HepG2 (cell line): Measurements from ENCODE around the gene PIK3R5. TPM values are rescaled to one million over a fixed set of nuclear protein-coding genes. Genes with fewer than 3 reads are reported as not detected.

Experiments used
- CEBPB ChIP-seq: IDR thresholded peaks from 2 replicates; pipeline ENCODE4 v1.6.1; 2011; ENCODE audit warnings: low read depth, low read length, improper control_type of control experiment, borderline replicate concordance
- CEBPG ChIP-seq: IDR thresholded peaks from 2 replicates; pipeline ENCODE4 v1.6.1; 2016
- FOXA3 ChIP-seq: IDR thresholded peaks from 2 replicates; pipeline ENCODE4 v1.6.1; 2016; ENCODE audit warnings: missing genetic modification reagents, missing compliant biosample characterization
- HHEX ChIP-seq: IDR thresholded peaks from 2 replicates; pipeline ENCODE4 v1.6.1; 2016; ENCODE audit warnings: control low read depth
- HIC2 ChIP-seq: sonication (generic); formaldehyde crosslinking; IDR thresholded peaks from 2 replicates; pipeline ENCODE4 v1.9.0; 2022; ENCODE audit warnings: low read depth, missing genetic modification reagents
- ISX ChIP-seq: sonication (generic); formaldehyde crosslinking; conservative IDR thresholded peaks from 2 replicates; pipeline ENCODE4 v1.5.0; 2020; ENCODE audit warnings: missing genetic modification reagents
- MED1 ChIP-seq: sonication (generic); formaldehyde crosslinking; IDR thresholded peaks from 2 replicates; pipeline ENCODE4 v1.4.0; 2020; ENCODE audit warnings: missing genetic modification reagents
- STAG1 ChIP-seq: sonication (generic); formaldehyde crosslinking; IDR thresholded peaks from 2 replicates; pipeline ENCODE4 v1.4.0; 2020; ENCODE audit warnings: missing genetic modification reagents
- TAF15 ChIP-seq: fragments of 200-400 bp; formaldehyde crosslinking; IDR thresholded peaks from one replicate; pipeline ENCODE4 v1.6.1; 2018; ENCODE audit warnings: mild to moderate bottlenecking, low read depth, low read length; ENCODE audit not compliant: poor library complexity, severe bottlenecking
- ZNF431 ChIP-seq: sonication (generic); formaldehyde crosslinking; IDR thresholded peaks from 2 replicates; pipeline ENCODE4 v1.9.0; 2022; ENCODE audit warnings: missing genetic modification reagents, low read depth, mild to moderate bottlenecking, borderline replicate concordance
- ZNF543 ChIP-seq: sonication (generic); formaldehyde crosslinking; IDR thresholded peaks from 2 replicates; pipeline ENCODE4 v1.4.0; 2020; ENCODE audit warnings: mild to moderate bottlenecking, missing genetic modification reagents
- ZNF674 ChIP-seq: sonication (generic); formaldehyde crosslinking; IDR thresholded peaks from 2 replicates; pipeline ENCODE4 v1.5.0; 2020; ENCODE audit warnings: low read depth, mild to moderate bottlenecking, missing genetic modification reagents
- ZSCAN12 ChIP-seq: sonication (generic); formaldehyde crosslinking; IDR thresholded peaks from 2 replicates; pipeline ENCODE4 v1.9.0; 2021; ENCODE audit warnings: mild to moderate bottlenecking, missing genetic modification reagents
- polyA plus RNA-seq, 8 experiments: library from polyadenylated mRNA; depleted of rRNA in 3 of 8; stranded (reverse) in 7 of 8; unstranded in 1 of 8; fragments of >200 nt; fragmentation: Illumina TruSeq in 4 of 8; extraction: Trizol in 4 of 8; gene quantifications; 2 replicates each; pipeline versions ENCODE4 v1.2.1 to v1.2.3, GENCODE V29; 2011 to 2016; ENCODE audit warnings: low read depth in 4 of 8, missing spikeins in 1 of 8, mixed read lengths in 1 of 8; ENCODE audit not compliant: insufficient read depth in 1 of 8
- total RNA-seq, 5 experiments: library from RNA; depleted of rRNA; stranded (reverse); fragments of >200 nt; fragmentation: Illumina TruSeq; extraction: Trizol; gene quantifications; 2 replicates each; pipeline ENCODE4 v1.2.3, GENCODE V29; 2016; ENCODE audit warnings: low read depth in 1 of 5
- TF ChIP-seq, protein P1 (sequence below): sonication (generic); formaldehyde crosslinking; IDR thresholded peaks from 2 replicates; pipeline ENCODE4 v1.4.0; 2020; ENCODE audit warnings: missing genetic modification reagents
- TF ChIP-seq, protein P2 (sequence below): sonication (generic); formaldehyde crosslinking; IDR thresholded peaks from 2 replicates; pipeline ENCODE4 v1.4.0; 2020; ENCODE audit warnings: mild to moderate bottlenecking, missing genetic modification reagents
- TF ChIP-seq, protein P3 (sequence below): sonication (generic); formaldehyde crosslinking; IDR thresholded peaks from 2 replicates; pipeline ENCODE4 v1.5.0; 2020; ENCODE audit warnings: mild to moderate bottlenecking, missing genetic modification reagents, moderate library complexity

The PIK3R5 gene
- total and polyA plus RNA-seq, 2 of the 13 experiments (the other 11 are each of a cell fraction or from before 2014, with no cell fraction given): not detected

DNA sequence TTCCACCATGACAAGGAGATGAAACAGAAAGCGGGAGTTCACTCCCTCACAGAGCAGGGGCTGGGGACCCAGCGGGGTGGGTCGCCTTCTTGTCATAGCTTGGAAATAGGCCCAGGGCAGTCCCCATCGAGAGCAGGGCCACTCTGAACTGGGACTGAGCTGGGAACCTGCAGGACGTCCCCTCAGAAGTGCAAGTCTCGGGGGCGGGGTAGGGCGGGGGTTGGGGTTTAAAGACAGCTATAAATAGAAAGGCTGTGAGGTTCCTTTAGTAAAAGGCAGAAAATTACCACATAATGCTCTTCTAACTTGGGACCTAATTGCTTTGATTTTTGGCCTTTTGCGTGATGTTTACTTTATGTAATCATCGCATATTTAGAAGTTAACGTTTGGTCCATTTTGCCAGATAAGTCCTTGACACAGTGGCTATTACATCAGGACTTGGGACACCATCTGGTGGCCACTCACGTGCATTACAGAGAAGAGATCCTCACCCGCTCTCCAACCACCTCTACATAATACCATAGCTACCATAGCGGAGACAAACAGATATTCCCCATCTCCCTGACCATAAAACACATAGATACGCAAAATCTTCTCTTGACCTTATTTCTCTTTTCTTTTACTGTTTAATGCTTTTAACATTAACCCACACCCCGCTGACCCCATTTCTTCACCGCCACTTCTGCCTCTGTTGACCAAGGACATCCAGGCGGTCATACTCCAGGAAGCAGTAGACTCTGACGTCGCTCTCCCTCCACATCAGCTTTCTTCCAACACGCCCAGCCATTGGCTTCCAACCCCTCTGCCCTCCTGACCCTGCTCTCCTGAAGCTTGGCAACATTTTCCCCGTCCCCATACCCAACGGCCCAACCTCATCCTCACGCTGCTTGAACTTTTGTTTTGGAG lies 70.6 kb downstream of the PIK3R5 start (continued):
- no peak for TF ChIP-seq ISX (CRISPR knock-in tag)
- no peak for TF ChIP-seq TAF15
- no peak for TF ChIP-seq ZNF674 (CRISPR knock-in tag)
- no peak for TF ChIP-seq MED1 (CRISPR knock-in tag)
- TF ChIP-seq ZSCAN12 (CRISPR knock-in tag): no peak
- peak; percentile 27; the same call in 1 of the 2 replicates for TF ChIP-seq CEBPB
- TF ChIP-seq, protein P1, sequence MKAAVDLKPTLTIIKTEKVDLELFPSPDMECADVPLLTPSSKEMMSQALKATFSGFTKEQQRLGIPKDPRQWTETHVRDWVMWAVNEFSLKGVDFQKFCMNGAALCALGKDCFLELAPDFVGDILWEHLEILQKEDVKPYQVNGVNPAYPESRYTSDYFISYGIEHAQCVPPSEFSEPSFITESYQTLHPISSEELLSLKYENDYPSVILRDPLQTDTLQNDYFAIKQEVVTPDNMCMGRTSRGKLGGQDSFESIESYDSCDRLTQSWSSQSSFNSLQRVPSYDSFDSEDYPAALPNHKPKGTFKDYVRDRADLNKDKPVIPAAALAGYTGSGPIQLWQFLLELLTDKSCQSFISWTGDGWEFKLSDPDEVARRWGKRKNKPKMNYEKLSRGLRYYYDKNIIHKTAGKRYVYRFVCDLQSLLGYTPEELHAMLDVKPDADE (CRISPR knock-in tag): no peak
- TF ChIP-seq, protein P2, sequence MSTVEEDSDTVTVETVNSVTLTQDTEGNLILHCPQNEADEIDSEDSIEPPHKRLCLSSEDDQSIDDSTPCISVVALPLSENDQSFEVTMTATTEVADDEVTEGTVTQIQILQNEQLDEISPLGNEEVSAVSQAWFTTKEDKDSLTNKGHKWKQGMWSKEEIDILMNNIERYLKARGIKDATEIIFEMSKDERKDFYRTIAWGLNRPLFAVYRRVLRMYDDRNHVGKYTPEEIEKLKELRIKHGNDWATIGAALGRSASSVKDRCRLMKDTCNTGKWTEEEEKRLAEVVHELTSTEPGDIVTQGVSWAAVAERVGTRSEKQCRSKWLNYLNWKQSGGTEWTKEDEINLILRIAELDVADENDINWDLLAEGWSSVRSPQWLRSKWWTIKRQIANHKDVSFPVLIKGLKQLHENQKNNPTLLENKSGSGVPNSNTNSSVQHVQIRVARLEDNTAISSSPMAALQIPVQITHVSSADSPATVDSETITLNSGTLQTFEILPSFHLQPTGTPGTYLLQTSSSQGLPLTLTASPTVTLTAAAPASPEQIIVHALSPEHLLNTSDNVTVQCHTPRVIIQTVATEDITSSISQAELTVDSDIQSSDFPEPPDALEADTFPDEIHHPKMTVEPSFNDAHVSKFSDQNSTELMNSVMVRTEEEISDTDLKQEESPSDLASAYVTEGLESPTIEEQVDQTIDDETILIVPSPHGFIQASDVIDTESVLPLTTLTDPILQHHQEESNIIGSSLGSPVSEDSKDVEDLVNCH: no peak
- 0 out of 2 replicates have a peak, but pooled peaks have one; percentile 32 for TF ChIP-seq CEBPG
- TF ChIP-seq HHEX: no peak
- TF ChIP-seq FOXA3 (CRISPR knock-in tag): peak; percentile 21; the same call in 1 of the 2 replicates
- TF ChIP-seq ZNF543: no peak
- TF ChIP-seq, protein P3, sequence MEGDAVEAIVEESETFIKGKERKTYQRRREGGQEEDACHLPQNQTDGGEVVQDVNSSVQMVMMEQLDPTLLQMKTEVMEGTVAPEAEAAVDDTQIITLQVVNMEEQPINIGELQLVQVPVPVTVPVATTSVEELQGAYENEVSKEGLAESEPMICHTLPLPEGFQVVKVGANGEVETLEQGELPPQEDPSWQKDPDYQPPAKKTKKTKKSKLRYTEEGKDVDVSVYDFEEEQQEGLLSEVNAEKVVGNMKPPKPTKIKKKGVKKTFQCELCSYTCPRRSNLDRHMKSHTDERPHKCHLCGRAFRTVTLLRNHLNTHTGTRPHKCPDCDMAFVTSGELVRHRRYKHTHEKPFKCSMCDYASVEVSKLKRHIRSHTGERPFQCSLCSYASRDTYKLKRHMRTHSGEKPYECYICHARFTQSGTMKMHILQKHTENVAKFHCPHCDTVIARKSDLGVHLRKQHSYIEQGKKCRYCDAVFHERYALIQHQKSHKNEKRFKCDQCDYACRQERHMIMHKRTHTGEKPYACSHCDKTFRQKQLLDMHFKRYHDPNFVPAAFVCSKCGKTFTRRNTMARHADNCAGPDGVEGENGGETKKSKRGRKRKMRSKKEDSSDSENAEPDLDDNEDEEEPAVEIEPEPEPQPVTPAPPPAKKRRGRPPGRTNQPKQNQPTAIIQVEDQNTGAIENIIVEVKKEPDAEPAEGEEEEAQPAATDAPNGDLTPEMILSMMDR (CRISPR knock-in tag): peak; percentile 82
- TF ChIP-seq HIC2 (CRISPR knock-in tag): no peak
- TF ChIP-seq ZNF431: no peak
- peak; percentile 78 for TF ChIP-seq STAG1
